Stimulated activated naive CD8-positive, alpha-beta T cell treated with anti-CD3 and anti-CD28 coated beads, Interleukin-15, Interleukin-2, amounts not matched to agents 100 ng/mL and 50 ng/mL, for 24 hours (primary cell): ENCODE results near the gene HS3ST4.

ENCODE experiments used
- H3K27ac Mint-ChIP-seq: one replicate; pipeline ENCODE4 v1.8.0; 2021; ENCODE audit warnings: mild to moderate bottlenecking, mixed read lengths
- H3K27me3 Mint-ChIP-seq: one replicate; pipeline ENCODE4 v1.8.0; 2021; ENCODE audit warnings: mixed read lengths
- H3K36me3 Mint-ChIP-seq: one replicate; pipeline ENCODE4 v1.8.0; 2021; ENCODE audit warnings: low read depth, mixed read lengths
- H3K4me1 Mint-ChIP-seq: one replicate; pipeline ENCODE4 v1.8.0; 2021; ENCODE audit warnings: low read depth, mixed read lengths
- H3K4me3 Mint-ChIP-seq: one replicate; pipeline ENCODE4 v1.8.0; 2021; ENCODE audit warnings: mild to moderate bottlenecking, mixed read lengths
- H3K9me3 Mint-ChIP-seq: one replicate; pipeline ENCODE4 v1.8.0; 2021; ENCODE audit warnings: mixed read lengths

HS3ST4 gene

GRCh38 chr16:25832291-25832690, 140.5 kb downstream of the HS3ST4 start:
- H3K36me3 Mint-ChIP-seq = no peaks in the 10 kb centered on the region
- peaks cover 20% of the 10 kb centered on the region for H3K27me3 Mint-ChIP-seq
- H3K9me3 Mint-ChIP-seq = no peaks in the 10 kb centered on the region
- H3K4me3 Mint-ChIP-seq = no peak overlapping the region
- no peaks in the 10 kb centered on the region for H3K4me1 Mint-ChIP-seq
- H3K27ac Mint-ChIP-seq = no peak overlapping the region

DNA sequence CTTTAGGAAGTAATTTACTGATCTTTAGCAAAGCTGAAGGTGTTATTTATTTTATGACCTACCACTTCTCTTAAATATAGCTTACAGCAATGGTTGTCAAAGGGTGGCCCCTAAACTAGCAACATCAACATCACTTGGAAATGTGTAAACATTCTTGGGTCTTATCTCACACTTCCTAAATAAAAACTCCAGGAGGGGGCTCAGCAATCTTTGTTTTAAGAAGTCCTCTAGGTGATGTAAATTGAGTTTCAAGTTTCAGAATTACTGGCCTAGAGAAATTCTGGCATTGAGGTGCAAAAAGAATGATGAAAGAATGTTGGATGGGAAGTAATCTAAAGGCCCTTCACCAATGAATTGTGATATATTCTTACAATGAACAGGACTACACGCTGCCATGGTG, 142.3 kb downstream of the HS3ST4 start:
- H3K9me3 Mint-ChIP-seq = no peaks in the 10 kb centered on the region
- H3K4me1 Mint-ChIP-seq = no peaks in the 10 kb centered on the region
- no peaks in the 10 kb centered on the region for H3K36me3 Mint-ChIP-seq
- H3K4me3 Mint-ChIP-seq = no peak overlapping the region
- H3K27ac Mint-ChIP-seq = no peak overlapping the region
- peaks cover 26% of the 10 kb centered on the region for H3K27me3 Mint-ChIP-seq

DNA sequence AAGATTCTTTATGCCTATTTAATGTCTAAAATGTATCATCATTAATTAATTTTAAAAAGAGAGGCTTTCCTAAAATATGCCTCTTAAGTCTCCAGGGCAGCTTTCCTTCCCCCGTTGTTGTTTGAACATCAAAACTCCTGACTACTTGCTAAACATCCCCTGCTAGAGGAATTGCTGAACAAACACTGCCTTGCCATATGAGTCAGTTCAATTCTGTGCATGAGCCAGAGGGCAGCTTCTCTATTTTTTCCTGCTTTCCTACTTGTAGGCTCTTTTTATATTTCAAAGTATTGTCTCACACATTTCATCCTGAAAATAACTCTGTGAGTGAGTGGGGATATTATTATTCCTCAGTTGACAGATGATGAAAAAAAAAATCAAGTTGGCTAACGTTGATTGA, 143.4 kb downstream of the HS3ST4 start:
- H3K27ac Mint-ChIP-seq = no peak overlapping the region
- H3K27me3 Mint-ChIP-seq = peaks cover 26% of the 10 kb centered on the region
- H3K9me3 Mint-ChIP-seq = no peaks in the 10 kb centered on the region
- H3K4me1 Mint-ChIP-seq = no peaks in the 10 kb centered on the region
- no peak overlapping the region for H3K4me3 Mint-ChIP-seq
- no peaks in the 10 kb centered on the region for H3K36me3 Mint-ChIP-seq

- Mint-ChIP-seq H3K4me3 (no peak overlapping the region), H3K27ac (no peak overlapping the region), H3K9me3 (no peaks in the 10 kb centered on the region), H3K36me3 (no peaks in the 10 kb centered on the region), H3K4me1 (no peaks in the 10 kb centered on the region), H3K27me3 (peaks cover 18% of the 10 kb centered on the region)
Observed at GRCh38 chr16:25838724-25839186, 147.0 kb downstream of the HS3ST4 start.

DNA sequence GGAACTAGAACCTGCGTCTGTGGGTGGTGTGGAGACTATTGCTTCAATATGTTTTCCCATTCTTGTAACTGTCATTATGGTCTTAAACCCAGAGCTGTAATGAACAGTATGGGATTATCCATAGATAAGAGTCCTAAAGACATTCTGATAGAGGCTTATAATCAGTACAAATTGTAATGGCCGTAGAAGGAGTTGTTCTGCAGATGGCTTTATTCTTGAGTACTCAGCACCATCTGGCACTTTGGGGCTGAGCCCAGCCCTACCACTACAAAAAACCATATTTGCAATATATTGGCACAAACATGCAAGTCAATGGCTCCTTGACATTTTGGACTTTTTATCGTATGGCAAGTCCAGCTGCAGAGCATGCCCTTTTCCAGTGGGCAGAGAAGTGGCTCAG, 150.0 kb downstream of the HS3ST4 start:
- Mint-ChIP-seq H3K27me3 (peaks cover 11% of the 10 kb centered on the region), H3K4me3 (no peak overlapping the region), H3K4me1 (no peaks in the 10 kb centered on the region), H3K9me3 (peaks cover 5% of the 10 kb centered on the region), H3K36me3 (no peaks in the 10 kb centered on the region), H3K27ac (no peak overlapping the region)

GRCh38 chr16:25845901-25846300, 154.1 kb downstream of the HS3ST4 start:
- peaks cover 6% of the 10 kb centered on the region for H3K27me3 Mint-ChIP-seq
- no peaks in the 10 kb centered on the region for H3K4me1 Mint-ChIP-seq
- H3K36me3 Mint-ChIP-seq = no peaks in the 10 kb centered on the region
- no peak overlapping the region for H3K4me3 Mint-ChIP-seq
- peaks cover 5% of the 10 kb centered on the region for H3K9me3 Mint-ChIP-seq
- no peak overlapping the region for H3K27ac Mint-ChIP-seq

- Mint-ChIP-seq H3K36me3 (no peaks in the 10 kb centered on the region), H3K4me1 (no peaks in the 10 kb centered on the region), H3K27ac (no peak overlapping the region), H3K27me3 (peaks cover 30% of the 10 kb centered on the region), H3K4me3 (no peak overlapping the region), H3K9me3 (peaks cover 10% of the 10 kb centered on the region)
Observed at GRCh38 chr16:25854141-25854540, 162.4 kb downstream of the HS3ST4 start.

GRCh38 chr16:25855063-25855462, 163.3 kb downstream of the HS3ST4 start:
- H3K4me1 Mint-ChIP-seq = no peaks in the 10 kb centered on the region
- H3K4me3 Mint-ChIP-seq = no peak overlapping the region
- no peak overlapping the region for H3K27ac Mint-ChIP-seq
- H3K27me3 Mint-ChIP-seq = peaks cover 34% of the 10 kb centered on the region
- peaks cover 10% of the 10 kb centered on the region for H3K9me3 Mint-ChIP-seq
- no peaks in the 10 kb centered on the region for H3K36me3 Mint-ChIP-seq

DNA sequence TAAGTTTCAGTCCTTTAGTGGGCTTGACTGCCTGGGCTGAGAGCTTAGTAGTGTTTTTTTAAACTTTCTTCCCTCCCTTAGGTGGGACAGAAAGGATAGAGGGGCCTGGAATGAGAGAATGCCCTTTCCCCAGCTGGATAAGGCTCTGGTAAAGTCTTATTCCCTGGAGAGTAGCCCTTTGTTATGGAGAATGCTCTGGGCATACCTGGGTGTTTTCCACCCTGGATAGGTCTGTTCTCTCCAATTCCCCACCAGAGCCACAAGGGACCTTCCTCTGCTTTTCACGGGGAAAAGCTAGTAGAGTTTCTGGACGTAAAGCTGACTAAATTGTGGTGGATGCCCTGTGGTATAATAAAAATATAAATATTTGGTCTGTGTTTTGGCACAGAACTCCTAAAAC, 164.1 kb downstream of the HS3ST4 start:
- Mint-ChIP-seq H3K4me3 (no peak overlapping the region), H3K27ac (no peak overlapping the region), H3K36me3 (no peaks in the 10 kb centered on the region), H3K9me3 (peaks cover 10% of the 10 kb centered on the region), H3K27me3 (peaks cover 28% of the 10 kb centered on the region), H3K4me1 (no peaks in the 10 kb centered on the region)

- Mint-ChIP-seq H3K27ac (no peak overlapping the region), H3K9me3 (peaks cover 10% of the 10 kb centered on the region), H3K4me3 (no peak overlapping the region), H3K27me3 (peaks cover 17% of the 10 kb centered on the region), H3K4me1 (no peaks in the 10 kb centered on the region), H3K36me3 (no peaks in the 10 kb centered on the region)
Observed at GRCh38 chr16:25859645-25860044, 167.9 kb downstream of the HS3ST4 start.

DNA sequence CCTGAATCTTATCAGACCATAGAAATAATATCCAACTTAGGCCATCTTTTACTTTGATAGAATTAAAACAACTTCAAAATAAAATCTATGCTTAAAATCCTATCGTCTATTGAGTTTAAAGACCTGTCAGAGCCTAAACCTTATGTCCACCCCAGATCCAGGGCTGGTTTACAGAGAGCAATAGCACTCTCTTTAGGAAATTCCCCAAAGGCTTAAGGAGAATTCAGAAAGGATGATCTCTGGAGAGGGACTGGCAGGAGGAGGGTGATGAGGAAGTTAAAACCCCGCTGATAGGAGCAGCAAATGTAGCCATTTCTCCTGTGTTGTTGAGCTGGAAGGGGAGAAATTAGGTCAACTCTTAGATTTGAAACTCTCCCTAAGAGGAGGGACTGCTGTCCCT, 175.3 kb downstream of the HS3ST4 start:
- Mint-ChIP-seq H3K36me3 (no peaks in the 10 kb centered on the region), H3K9me3 (peaks cover 5% of the 10 kb centered on the region), H3K4me3 (no peak overlapping the region), H3K27me3 (peaks cover 9% of the 10 kb centered on the region), H3K27ac (no peak overlapping the region), H3K4me1 (no peaks in the 10 kb centered on the region)

DNA sequence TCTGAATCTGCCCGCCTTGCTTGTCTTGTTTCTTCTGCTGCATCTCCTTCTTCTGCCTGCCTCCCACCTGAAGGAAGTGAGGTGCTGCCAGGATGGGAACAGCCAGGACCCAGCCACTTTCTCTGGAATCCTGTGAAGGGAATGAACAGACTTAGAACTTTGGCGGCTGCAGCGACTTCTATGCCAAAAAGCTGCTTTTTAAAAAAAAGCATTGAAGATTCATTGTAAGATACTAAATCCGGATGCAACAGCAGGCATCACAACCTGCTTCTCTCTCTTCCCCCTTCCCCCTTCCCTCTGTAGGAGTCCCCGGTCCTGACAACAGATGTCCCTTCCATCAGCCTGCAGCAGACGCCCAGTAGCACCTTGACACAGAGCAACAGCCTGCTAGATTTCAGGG, 176.3 kb downstream of the HS3ST4 start:
- peaks cover 9% of the 10 kb centered on the region for H3K27me3 Mint-ChIP-seq
- no peaks in the 10 kb centered on the region for H3K36me3 Mint-ChIP-seq
- no peak overlapping the region for H3K27ac Mint-ChIP-seq
- H3K9me3 Mint-ChIP-seq = peaks cover 5% of the 10 kb centered on the region
- no peak overlapping the region for H3K4me3 Mint-ChIP-seq
- no peaks in the 10 kb centered on the region for H3K4me1 Mint-ChIP-seq

GRCh38 chr16:25868706-25869370, 177.1 kb downstream of the HS3ST4 start:
- Mint-ChIP-seq H3K4me1 (no peaks in the 10 kb centered on the region), H3K4me3 (no peak overlapping the region), H3K27me3 (peaks cover 8% of the 10 kb centered on the region), H3K27ac (no peak overlapping the region), H3K9me3 (peaks cover 5% of the 10 kb centered on the region), H3K36me3 (no peaks in the 10 kb centered on the region)

DNA sequence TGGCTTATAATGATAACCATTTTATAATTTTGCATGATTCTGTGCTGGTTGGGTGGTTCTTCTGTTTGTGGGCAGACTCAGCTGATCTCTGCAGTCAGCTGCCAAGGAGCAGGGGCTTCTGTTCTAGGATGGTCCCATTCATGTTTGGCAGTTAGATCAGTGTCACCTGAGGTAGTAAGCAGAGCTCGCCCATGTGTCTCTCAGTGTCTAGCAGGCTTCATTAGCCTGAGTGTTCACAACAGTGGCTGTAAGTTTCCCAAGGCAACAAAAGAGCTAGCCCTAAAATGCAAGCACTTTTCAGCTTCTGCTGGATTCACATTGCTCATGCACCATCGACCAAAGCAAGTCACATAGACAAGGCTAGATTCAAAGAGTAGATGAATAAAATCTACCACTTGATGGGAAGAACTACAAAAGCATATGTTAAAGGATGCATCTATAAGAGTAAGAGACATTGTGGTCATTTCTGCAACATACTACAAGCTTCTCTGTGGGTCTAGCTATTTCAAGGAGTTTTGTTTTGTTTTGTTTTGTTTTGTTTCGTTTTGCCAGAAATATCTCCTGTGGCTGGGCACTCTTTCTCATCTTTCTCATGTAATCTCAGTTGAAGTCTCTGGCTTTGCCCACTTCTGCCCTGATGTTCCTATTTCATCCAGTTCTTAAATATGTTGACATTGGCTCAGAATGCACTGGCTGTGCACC, 180.8 kb downstream of the HS3ST4 start:
- H3K4me1 Mint-ChIP-seq = no peaks in the 10 kb centered on the region
- H3K9me3 Mint-ChIP-seq = no peaks in the 10 kb centered on the region
- H3K27me3 Mint-ChIP-seq = peaks cover 10% of the 10 kb centered on the region
- H3K36me3 Mint-ChIP-seq = no peaks in the 10 kb centered on the region
- H3K4me3 Mint-ChIP-seq = no peak overlapping the region
- no peak overlapping the region for H3K27ac Mint-ChIP-seq

DNA sequence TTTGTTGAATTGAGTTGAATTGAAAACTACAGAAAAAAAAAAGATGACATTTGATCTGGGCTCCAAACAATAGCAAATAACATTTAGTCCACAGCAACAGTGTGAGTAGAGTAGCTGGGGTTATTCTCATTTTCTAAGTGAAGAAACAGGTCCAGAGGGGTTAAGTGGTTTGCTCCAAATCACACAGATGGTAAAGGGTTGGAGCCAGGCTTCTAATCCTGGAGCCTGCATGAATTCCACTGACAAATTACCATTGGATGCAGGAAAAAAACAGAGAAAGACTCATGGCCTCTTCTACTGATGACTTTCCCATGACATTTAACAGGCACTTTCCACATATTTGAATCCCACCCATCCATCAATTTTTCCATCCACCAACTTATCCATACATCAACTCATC, 182.4 kb downstream of the HS3ST4 start:
- Mint-ChIP-seq H3K36me3 (no peaks in the 10 kb centered on the region), H3K4me3 (no peak overlapping the region), H3K4me1 (no peaks in the 10 kb centered on the region), H3K27ac (no peak overlapping the region), H3K9me3 (no peaks in the 10 kb centered on the region), H3K27me3 (peaks cover 11% of the 10 kb centered on the region)
